CD14-positive monocyte (primary cell): ENCODE measurements around the gene BRS3. TPM values are rescaled to one million over a fixed set of nuclear protein-coding genes. Genes with fewer than 3 reads are reported as not detected.
"Not testable (repeated sequence)": the region's sequence is repeated elsewhere in the genome, so short reads cannot be mapped to it uniquely, and the experiment has no call there.

Experiments
- DNase-seq, 3 donors: peaks; one replicate each; pipeline ENCODE4 v3.0.0-alpha.2; 2011 to 2022
- H2AFZ ChIP-seq: 2 replicates; pipeline ENCODE4 v1.6.0; 2012; ENCODE audit warnings: mild to moderate bottlenecking, low read depth, low read length, inconsistent platforms; ENCODE audit not compliant: insufficient read depth, poor library complexity, severe bottlenecking
- H3K27ac ChIP-seq, 2 donors: 1 replicate in 1 of 2; 2 replicates in 1 of 2; pipeline ENCODE4 v1.5.1; 2012 to 2013; ENCODE audit warnings: low read length in 2 of 2, control low read depth in 1 of 2, inconsistent platforms in 1 of 2, low read depth in 1 of 2, mild to moderate bottlenecking in 1 of 2
- H3K27me3 ChIP-seq, 2 donors: one replicate each; pipeline versions ENCODE4 v1.6.0 to v1.6.1; 2011 to 2013; ENCODE audit warnings: low read length in 2 of 2; ENCODE audit not compliant: control insufficient read depth in 2 of 2, insufficient read depth in 2 of 2
- H3K36me3 ChIP-seq, 2 donors: replicated peaks in 1 of 2; 1 replicate in 1 of 2; 2 replicates in 1 of 2; pipeline versions ENCODE4 v1.5.1 to v1.6.1; 2012 to 2013; ENCODE audit warnings: low read length in 2 of 2, control low read depth in 1 of 2, inconsistent platforms in 1 of 2, mild to moderate bottlenecking in 1 of 2; ENCODE audit not compliant: insufficient read depth in 2 of 2, control insufficient read depth in 1 of 2
- H3K4me1 ChIP-seq, 2 donors: 1 replicate in 1 of 2; 2 replicates in 1 of 2; pipeline versions ENCODE4 v1.5.1 to v1.6.1; 2012 to 2013; ENCODE audit warnings: low read length in 2 of 2, control low read depth in 1 of 2, inconsistent platforms in 1 of 2, mild to moderate bottlenecking in 1 of 2, moderate library complexity in 1 of 2; ENCODE audit not compliant: insufficient read depth in 2 of 2, control insufficient read depth in 1 of 2
- H3K4me2 ChIP-seq: replicated peaks from 2 replicates; pipeline ENCODE3; 2012; ENCODE audit warnings: low read length, moderate library complexity, mild to moderate bottlenecking; ENCODE audit not compliant: poor library complexity, severe bottlenecking; ENCODE audit errors: extremely low read depth
- H3K4me3 ChIP-seq, 3 experiments: fragments of 200-600 bp in 1 of 3; sonication (generic) in 1 of 3; replicated peaks in 1 of 3; 1 replicate in 2 of 3; 2 replicates in 1 of 3; pipeline ENCODE4 v1.5.1; 2011 to 2013; ENCODE audit warnings: low read length in 3 of 3, mild to moderate bottlenecking in 3 of 3, control low read depth in 2 of 3, low read depth in 2 of 3, inconsistent platforms in 1 of 3, moderate library complexity in 1 of 3
- H3K79me2 ChIP-seq: 2 replicates; pipeline ENCODE4 v1.6.0; 2012; ENCODE audit warnings: mild to moderate bottlenecking, control low read depth, inconsistent platforms, low read length, moderate library complexity; ENCODE audit not compliant: insufficient read depth
- H3K9ac ChIP-seq: 2 replicates; pipeline ENCODE4 v1.6.0; 2017; ENCODE audit warnings: low read length, mild to moderate bottlenecking; ENCODE audit not compliant: insufficient read depth, poor library complexity, severe bottlenecking
- H3K9me3 ChIP-seq, 2 donors: replicated peaks in 1 of 2; 1 replicate in 1 of 2; 2 replicates in 1 of 2; pipeline versions ENCODE4 v1.5.1 to v1.6.1; 2012 to 2013; ENCODE audit warnings: low read length in 2 of 2, control low read depth in 1 of 2; ENCODE audit not compliant: control insufficient read depth in 1 of 2, insufficient read depth in 1 of 2
- H4K20me1 ChIP-seq: 2 replicates; pipeline ENCODE4 v1.6.0; 2012; ENCODE audit warnings: mild to moderate bottlenecking, low read length, control low read depth, moderate library complexity; ENCODE audit not compliant: insufficient read depth
- H3K27ac Mint-ChIP-seq, 7 donors: one replicate each; pipeline ENCODE4 v1.8.0; 2020; ENCODE audit warnings: mild to moderate bottlenecking in 7 of 7, mixed read lengths in 7 of 7, moderate library complexity in 6 of 7, inconsistent platforms in 2 of 7
- H3K27me3 Mint-ChIP-seq, 3 donors: one replicate each; pipeline ENCODE4 v1.8.0; 2021 to 2022; ENCODE audit warnings: low read depth in 3 of 3, mild to moderate bottlenecking in 3 of 3, mixed read lengths in 3 of 3, moderate library complexity in 3 of 3, inconsistent platforms in 1 of 3
- H3K36me3 Mint-ChIP-seq, 2 donors: one replicate each; pipeline ENCODE4 v1.8.0; 2020; ENCODE audit warnings: mixed read lengths in 2 of 2, inconsistent platforms in 1 of 2, mild to moderate bottlenecking in 1 of 2
- H3K4me1 Mint-ChIP-seq: one replicate; pipeline ENCODE4 v1.8.0; 2020; ENCODE audit warnings: mild to moderate bottlenecking, mixed read lengths
- H3K4me3 Mint-ChIP-seq, 2 donors: one replicate each; pipeline ENCODE4 v1.8.0; 2020; ENCODE audit warnings: mild to moderate bottlenecking in 2 of 2, mixed read lengths in 2 of 2, moderate library complexity in 1 of 2
- H3K9me3 Mint-ChIP-seq, 7 donors: one replicate each; pipeline ENCODE4 v1.8.0; 2020 to 2022; ENCODE audit warnings: mixed read lengths in 7 of 7, mild to moderate bottlenecking in 6 of 7, moderate library complexity in 6 of 7, inconsistent platforms in 2 of 7
- CTCF ChIP-seq: fragments of 200-600 bp; IDR thresholded peaks from one replicate; pipeline ENCODE4 v1.8.0; 2022; ENCODE audit warnings: antibody characterized with exemption, mild to moderate bottlenecking
- WGBS: methylation state at CpG from one replicate; pipeline ENCODE4 v1.1.5; 2013; ENCODE audit warnings: missing lambda C conversion rate; ENCODE audit not compliant: insufficient coverage; 5-methylcytosine and 5-hydroxymethylcytosine counted together
- intact Hi-C, 2 donors: fragments of 100-400 bp; cut with micrococcal nuclease; formaldehyde crosslinking; loops; one replicate each; pipeline versions ENCODE4 v1.15.0 to v1.15.1; 2023
- polyA minus RNA-seq: library from RNA; depleted of rRNA, polyadenylated mRNA; stranded (reverse); fragments of >200 nt; gene quantifications from 2 replicates; pipeline ENCODE4 v1.2.3, GENCODE V29; 2012
- polyA plus RNA-seq, 3 donors: library from polyadenylated mRNA; depleted of rRNA in 1 of 3; unstranded in 2 of 3; stranded (reverse) in 1 of 3; fragments of 300-500 nt in 2 of 3; fragments of >200 nt in 1 of 3; fragmentation: Illumina TruSeq in 2 of 3; gene quantifications; 1 replicate in 2 of 3; 2 replicates in 1 of 3; pipeline ENCODE4 v1.2.3, GENCODE V29; 2012 to 2021
- total RNA-seq, 12 experiments: library from RNA in 1 of 12; stranded (reverse) in 1 of 12; fragments of 120-200 nt in 1 of 12; gene quantifications; one replicate each; pipeline ENCODE4 v1.2.4 and lab custom pipeline; 2013 to 2026; ENCODE audit warnings: mixed read lengths in 6 of 12, inconsistent platforms in 1 of 12

BRS3 gene
- total RNA-seq (2013) = not detected
- polyA plus RNA-seq = not detected
- not detected in 2 replicates for polyA minus RNA-seq
- total RNA-seq (lab: John Stamatoyannopoulos, UW) = 0 to 0.46 (median 0) reads per million in 11 experiments

- Mint-ChIP-seq H3K27me3 (peaks cover 2 to 9% (median 4%) of the 10 kb centered on the region in 3 donors), H3K4me3 (no peak within 1 kb of the TSS), H3K4me1 (peaks cover 7% of the 10 kb centered on the region), H3K9me3 (no peaks in the 10 kb centered on the region), H3K27ac (no peak within 1 kb of the TSS), H3K36me3 (no peaks in the 10 kb centered on the region)
- Histone ChIP-seq H3K9me3 (no peaks in the 10 kb centered on the region), H3K4me1 (no peaks in the 10 kb centered on the region), H3K4me3 (no peak within 1 kb of the TSS), H4K20me1 (no peaks in the 10 kb centered on the region), H3K27ac (no peak within 1 kb of the TSS), H3K9ac (no peak within 1 kb of the TSS), H3K27me3 (no peaks in the 10 kb centered on the region), H3K36me3 (no peaks in the 10 kb centered on the region), H2AFZ (no peak within 1 kb of the TSS), H3K79me2 (no peaks in the 10 kb centered on the region), H3K4me2 (no peak within 1 kb of the TSS)
- intact Hi-C loops = no loop called here
- no peak for TF ChIP-seq CTCF
- WGBS = 80% methylated on average over 1 of the region's 4 CpGs
- no peak for DNase-seq
Observed at GRCh38 chrX:136487647-136488046, at the start of gene BRS3. Gene BRS3, plus strand, starts transcription at chrX:136487947. Its CDS starts 168 bp downstream, at chrX:136488115.

- Mint-ChIP-seq H3K27ac (no peak overlapping the region), H3K27me3 (peaks cover 0 to 5% (median 2%) of the 10 kb centered on the region in 3 donors), H3K4me3 (no peak overlapping the region), H3K9me3 (no peaks in the 10 kb centered on the region), H3K36me3 (no peaks in the 10 kb centered on the region), H3K4me1 (no peaks in the 10 kb centered on the region)
- Histone ChIP-seq H3K9me3 (no peaks in the 10 kb centered on the region), H3K79me2 (no peaks in the 10 kb centered on the region), H3K4me3 (no peak overlapping the region), H4K20me1 (no peaks in the 10 kb centered on the region), H3K36me3 (no peaks in the 10 kb centered on the region), H3K4me1 (no peaks in the 10 kb centered on the region), H3K27me3 (peaks cover 0 to 2% of the 10 kb centered on the region in 2 donors), H3K27ac (no peak overlapping the region), H3K4me2 (no peak overlapping the region), H2AFZ (no peak overlapping the region), H3K9ac (no peak overlapping the region)
- no peak for DNase-seq
- TF ChIP-seq CTCF = no peak
- WGBS = no CpG with 5 or more reads among the region's 3 CpGs
- intact Hi-C loops = no loop called here
Observed at GRCh38 chrX:136438192-136438591, 49.6 kb upstream of the BRS3 start.

- H3K27ac ChIP-seq, H3K36me3 Mint-ChIP-seq, H3K36me3 ChIP-seq, H3K9ac ChIP-seq, H3K27me3 ChIP-seq, H3K79me2 ChIP-seq, H4K20me1 ChIP-seq, H3K4me3 ChIP-seq, H3K4me3 Mint-ChIP-seq, intact Hi-C loops, H3K4me1 ChIP-seq, H3K9me3 ChIP-seq, H3K9me3 Mint-ChIP-seq, H3K27me3 Mint-ChIP-seq, H3K4me2 ChIP-seq, H2AFZ ChIP-seq, H3K4me1 Mint-ChIP-seq, DNase-seq, H3K27ac Mint-ChIP-seq: not testable (repeated sequence)
- WGBS = no CpG with 5 or more reads among the region's 18 CpGs
Observed at GRCh38 chrX:136445674-136446073, 42.1 kb upstream of the BRS3 start.
